SH-SY5Y (cell line): ENCODE results near the gene KCNQ1OT1.

Source experiments
- GATA2 ChIP-seq: IDR thresholded peaks from 2 replicates; pipeline ENCODE4 v1.6.1; 2011; ENCODE audit warnings: mild to moderate bottlenecking, low read depth, low read length
- GATA3 ChIP-seq: IDR thresholded peaks from 2 replicates; pipeline ENCODE4 v1.6.1; 2011; ENCODE audit warnings: low read depth, mild to moderate bottlenecking, low read length, moderate library complexity

GRCh38 chr11:2586087-2586792 is 113.6 kb downstream of the KCNQ1OT1 start:
- TF ChIP-seq GATA2 (no peak), GATA3 (no peak)
